Measurements from ENCODE around the gene HECW1.
"Not testable (repeated sequence)": the region's sequence is repeated elsewhere in the genome, so short reads cannot be mapped to it uniquely, and the experiment has no call there.

Gene HECW1

GRCh38 chr7:43538404-43538771, 425.9 kb downstream of the HECW1 start:
- DNase-seq (ENCODE audit: low spot score), result no peak

GRCh38 chr7:43540471-43540870, 428.0 kb downstream of the HECW1 start:
- DNase-seq (ENCODE audit: low spot score), result no peak

GRCh38 chr7:43542716-43543115, 430.3 kb downstream of the HECW1 start:
- no peak for DNase-seq (ENCODE audit: low spot score)

GRCh38 chr7:43546231-43546630, 433.8 kb downstream of the HECW1 start:
- DNase-seq (ENCODE audit: low spot score), result no peak

GRCh38 chr7:43550427-43550826, 438.0 kb downstream of the HECW1 start:
- no peak for DNase-seq (ENCODE audit: low spot score)

- no peak for DNase-seq (ENCODE audit: low spot score)
Observed at GRCh38 chr7:43552122-43552521, 439.7 kb downstream of the HECW1 start.

GRCh38 chr7:43553999-43554398, 441.6 kb downstream of the HECW1 start:
- no peak for DNase-seq (ENCODE audit: low spot score)

GRCh38 chr7:43554423-43554822, 442.0 kb downstream of the HECW1 start:
- no peak for DNase-seq (ENCODE audit: low spot score)

- no peak for DNase-seq (ENCODE audit: low spot score)
Observed at GRCh38 chr7:43557831-43558495, 445.5 kb downstream of the HECW1 start.

GRCh38 chr7:43559171-43559945, 446.9 kb downstream of the HECW1 start:
- no peak for DNase-seq (ENCODE audit: low spot score)

- DNase-seq (ENCODE audit: low spot score), result no peak
Observed at GRCh38 chr7:43559946-43560335, 447.5 kb downstream of the HECW1 start.

GRCh38 chr7:43560742-43561330, 448.4 kb downstream of the HECW1 start:
- no peak for DNase-seq (ENCODE audit: low spot score)

GRCh38 chr7:43562383-43562782, 449.9 kb downstream of the HECW1 start:
- DNase-seq (ENCODE audit: low spot score), result no peak

GRCh38 chr7:43565786-43566185, 453.3 kb downstream of the HECW1 start:
- no peak for DNase-seq (ENCODE audit: low spot score)

GRCh38 chr7:43568529-43568928, 456.1 kb downstream of the HECW1 start:
- DNase-seq (ENCODE audit: low spot score), result no peak

- no peak for DNase-seq (ENCODE audit: low spot score)
Observed at GRCh38 chr7:43569424-43569823, 457.0 kb downstream of the HECW1 start.

- no peak for DNase-seq (ENCODE audit: low spot score)
Observed at GRCh38 chr7:43570688-43571365, 458.4 kb downstream of the HECW1 start.

GRCh38 chr7:43572516-43573049, 460.1 kb downstream of the HECW1 start:
- DNase-seq (ENCODE audit: low spot score), result peak; percentile 60

- not testable (repeated sequence) for DNase-seq (ENCODE audit: low spot score)
Observed at GRCh38 chr7:43573832-43574231, 461.4 kb downstream of the HECW1 start.

GRCh38 chr7:43575506-43575905, 463.1 kb downstream of the HECW1 start:
- no peak for DNase-seq (ENCODE audit: low spot score)

- DNase-seq (ENCODE audit: low spot score), result no peak
Observed at GRCh38 chr7:43576241-43576640, 463.8 kb downstream of the HECW1 start.

- peak; percentile 82 for DNase-seq (ENCODE audit: low spot score)
Observed at GRCh38 chr7:43577485-43577951, 465.1 kb downstream of the HECW1 start.
